GM19452 (cell line): ENCODE results near the gene UBE2Z.
"Not testable (repeated sequence)": the region's sequence is repeated elsewhere in the genome, so short reads cannot be mapped to it uniquely, and the experiment has no call there.

ENCODE experiments used
- ATAC-seq: cut with Tn5 transposase; IDR thresholded peaks from one replicate; pipeline ENCODE4 v1.9.1; 2021; ENCODE audit not compliant: unreplicated experiment

UBE2Z gene

DNA sequence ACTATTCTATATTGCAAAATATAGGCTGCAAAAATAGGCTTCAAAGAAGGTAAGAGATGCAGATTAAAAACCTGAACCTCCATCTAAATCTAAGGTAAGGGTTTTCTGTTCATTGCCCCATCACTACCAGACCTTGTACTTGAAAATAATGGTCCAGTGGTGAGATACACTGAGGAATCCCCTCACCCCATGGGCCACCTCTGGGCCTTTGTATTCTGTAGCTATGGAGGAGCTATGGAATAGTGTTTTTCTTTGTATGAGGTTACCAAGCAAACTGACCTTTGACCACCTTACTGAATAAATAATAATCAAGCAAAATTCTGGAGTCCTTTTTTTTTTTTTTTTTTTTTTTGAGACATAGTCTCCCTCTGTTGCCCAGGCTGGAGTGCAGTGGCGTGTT lies 4.8 kb upstream of the UBE2Z start:
- no peak for ATAC-seq

DNA sequence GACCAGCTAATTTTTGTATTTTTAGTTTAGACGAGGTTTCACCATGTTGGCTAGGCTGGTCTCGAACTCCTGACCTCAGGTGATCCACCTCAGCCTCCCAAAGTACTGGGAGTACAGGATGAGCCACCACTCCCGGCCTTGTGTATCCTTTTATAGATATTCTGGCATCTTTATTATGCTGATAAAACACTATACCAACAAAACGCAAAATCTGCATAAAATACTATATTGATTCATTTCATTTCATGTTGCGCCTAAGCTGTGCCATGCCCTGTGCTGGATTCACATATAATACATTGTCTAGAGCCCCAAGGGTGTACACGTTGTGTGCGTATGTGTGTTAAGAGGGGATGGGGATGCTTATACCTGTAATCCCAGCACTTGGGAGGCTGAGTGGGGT lies 3.8 kb upstream of the UBE2Z start:
- ATAC-seq = no peak

DNA sequence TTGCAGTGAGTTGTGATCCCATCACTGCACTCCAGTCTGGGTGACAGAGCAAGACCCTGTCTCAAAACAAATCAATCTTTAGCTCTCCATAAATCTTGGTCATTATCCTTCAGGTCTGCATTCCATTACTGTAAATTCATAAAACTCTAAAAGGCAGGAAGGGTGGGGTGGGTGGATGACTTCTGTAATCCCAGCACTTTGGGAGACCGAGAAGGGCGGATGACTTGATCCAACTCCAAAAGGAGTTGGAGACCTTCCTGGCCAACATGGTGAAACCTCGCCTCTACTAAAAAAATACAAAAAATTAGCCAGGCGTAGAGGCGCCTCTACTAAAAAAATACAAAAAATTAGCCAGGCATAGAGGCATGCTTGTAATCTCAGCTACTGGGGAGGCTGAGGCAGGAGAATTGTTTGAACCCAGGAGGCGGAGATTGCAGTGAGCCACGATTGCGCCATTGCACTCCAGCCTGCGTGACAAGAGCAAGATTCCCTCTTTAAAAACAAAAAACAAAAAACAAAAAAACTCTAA lies 2.2 kb upstream of the UBE2Z start:
- ATAC-seq = no peak

DNA sequence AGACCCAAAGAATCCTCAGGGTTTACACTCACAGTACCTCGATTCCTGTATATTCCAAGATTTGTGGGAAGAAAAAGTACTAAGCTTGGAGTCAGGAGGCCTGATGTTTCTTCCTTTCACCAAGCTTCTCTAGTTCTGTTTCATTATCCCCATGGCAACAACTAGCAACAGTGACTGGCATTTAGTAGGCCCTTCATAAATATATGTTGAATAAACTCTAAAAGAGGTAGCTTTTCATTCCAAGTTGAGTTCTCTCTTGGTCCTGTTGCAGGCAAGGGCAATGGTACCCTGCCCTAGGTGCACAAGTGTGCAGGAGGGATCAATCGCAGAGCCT lies 527 bp upstream of the UBE2Z start:
- no peak for ATAC-seq

DNA sequence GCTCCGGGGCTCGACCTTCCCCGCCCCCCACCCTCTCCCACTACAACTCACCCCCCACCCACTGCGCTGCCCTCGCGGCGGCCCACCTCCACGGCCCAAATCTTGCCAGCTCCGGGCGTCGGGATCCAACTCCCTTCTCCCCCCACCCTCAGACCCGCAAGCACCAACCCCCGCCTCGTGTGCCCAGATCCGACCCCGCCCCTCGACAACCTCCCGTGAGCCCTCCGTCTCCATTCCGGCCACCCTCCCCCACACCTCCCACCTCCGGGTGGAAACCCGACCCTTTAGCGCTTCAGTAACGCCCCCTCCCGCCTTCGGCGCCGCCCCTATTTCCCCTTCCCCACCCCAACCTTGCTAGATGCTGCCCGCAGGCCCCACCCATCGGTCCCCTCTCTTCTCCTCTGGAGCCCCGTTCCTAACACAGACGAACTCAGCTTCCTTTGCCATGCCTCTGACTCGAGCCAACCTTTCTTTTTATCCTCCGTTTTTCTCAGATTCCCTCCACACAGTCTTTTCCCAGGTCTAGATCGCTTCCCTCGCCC lies 717 bp downstream of the UBE2Z start:
- peak; percentile 33 for ATAC-seq

DNA sequence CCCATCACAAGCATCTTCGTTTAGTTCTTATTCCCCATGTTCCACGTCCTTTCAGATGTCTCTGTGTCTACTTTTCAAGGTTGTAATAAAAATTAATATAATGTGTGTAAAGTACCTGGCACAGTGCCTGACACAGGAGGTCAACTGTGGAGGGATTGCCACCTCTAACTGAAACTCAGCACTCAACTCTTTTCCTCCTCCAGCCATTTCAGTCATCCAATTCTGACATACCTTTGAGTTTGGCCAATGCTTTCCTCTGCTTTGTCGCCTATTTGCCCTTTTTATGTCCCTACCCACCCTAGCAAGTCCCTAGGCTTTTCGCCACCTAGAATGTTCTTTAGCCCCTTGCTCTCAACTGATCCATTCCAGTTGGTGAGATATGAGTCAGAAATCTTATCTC lies 1.6 kb downstream of the UBE2Z start:
- ATAC-seq = no peak

DNA sequence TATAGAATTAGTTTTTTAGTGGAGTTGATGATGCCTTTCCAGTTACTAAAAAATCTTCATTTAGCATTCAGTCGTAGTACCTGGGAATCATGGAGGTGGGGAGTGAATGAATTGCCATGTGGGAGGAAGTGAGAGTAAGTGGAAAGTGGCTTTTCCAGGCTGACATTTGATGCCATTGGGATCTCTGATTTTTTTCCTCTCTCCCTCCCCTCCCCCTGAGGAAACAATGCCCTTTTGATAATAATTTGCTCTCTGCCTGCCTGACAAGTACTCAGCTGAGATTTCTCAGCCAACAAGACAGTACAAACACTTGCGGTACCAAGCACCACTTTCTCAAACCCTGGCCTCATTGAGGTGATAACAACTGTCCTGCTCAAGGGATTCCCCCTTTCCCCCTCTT lies 2.2 kb downstream of the UBE2Z start:
- no peak for ATAC-seq

DNA sequence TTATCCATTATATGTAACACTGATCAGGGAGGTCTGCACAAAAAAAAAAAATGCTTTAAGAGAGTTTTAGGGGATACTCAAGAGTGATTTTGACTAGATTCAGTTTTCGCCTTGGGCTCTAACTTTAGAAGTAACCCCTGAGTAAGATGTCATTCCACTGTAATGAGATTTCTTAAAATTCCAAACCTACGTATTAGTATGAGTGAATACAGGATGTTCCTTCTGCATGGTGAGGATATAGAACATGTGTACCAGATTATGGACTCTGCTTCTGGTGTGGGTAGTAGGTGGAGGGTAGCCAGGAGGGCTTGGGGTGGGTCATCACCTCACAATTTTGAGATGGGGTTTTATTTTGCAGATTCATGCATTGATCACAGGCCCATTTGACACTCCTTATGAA lies 4.3 kb downstream of the UBE2Z start:
- no peak for ATAC-seq

DNA sequence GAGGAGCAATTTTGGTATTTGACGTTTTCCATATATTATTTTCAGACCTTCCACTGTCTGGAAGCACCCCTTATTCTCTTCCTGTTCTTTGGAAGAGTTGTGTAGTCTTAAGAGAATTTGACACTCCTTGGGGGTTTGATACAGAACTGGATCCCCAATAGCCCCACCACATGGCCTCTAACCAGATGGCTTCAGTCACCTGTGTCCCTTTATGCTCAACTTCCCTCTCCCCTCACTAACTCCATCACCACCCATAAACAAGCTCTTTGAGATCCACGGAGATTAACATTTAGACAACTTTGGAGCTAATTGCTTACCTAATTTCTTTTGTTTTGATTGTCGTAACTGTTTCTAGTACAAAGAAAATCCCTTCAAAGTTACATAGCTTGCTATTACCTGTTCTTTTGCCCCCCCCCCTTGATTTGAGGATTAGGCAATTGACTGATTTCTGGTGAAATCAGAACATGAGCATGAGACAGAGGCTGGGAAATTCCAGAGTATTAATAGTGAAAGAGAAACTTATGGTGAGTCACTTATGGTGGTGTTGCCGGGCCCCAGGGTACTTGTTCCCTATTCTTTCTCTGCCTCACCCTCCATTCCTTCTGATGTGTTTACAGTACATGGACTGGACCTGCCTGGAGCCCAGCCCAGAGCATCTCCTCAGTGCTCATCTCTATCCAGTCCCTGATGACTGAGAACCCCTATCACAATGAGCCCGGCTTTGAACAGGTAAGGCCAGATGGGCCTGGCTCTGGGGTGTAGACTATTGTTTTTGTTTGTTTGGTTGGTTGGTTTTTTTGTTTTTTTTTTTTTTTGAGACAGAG lies 7.5 kb downstream of the UBE2Z start:
- ATAC-seq = peak; percentile 78

DNA sequence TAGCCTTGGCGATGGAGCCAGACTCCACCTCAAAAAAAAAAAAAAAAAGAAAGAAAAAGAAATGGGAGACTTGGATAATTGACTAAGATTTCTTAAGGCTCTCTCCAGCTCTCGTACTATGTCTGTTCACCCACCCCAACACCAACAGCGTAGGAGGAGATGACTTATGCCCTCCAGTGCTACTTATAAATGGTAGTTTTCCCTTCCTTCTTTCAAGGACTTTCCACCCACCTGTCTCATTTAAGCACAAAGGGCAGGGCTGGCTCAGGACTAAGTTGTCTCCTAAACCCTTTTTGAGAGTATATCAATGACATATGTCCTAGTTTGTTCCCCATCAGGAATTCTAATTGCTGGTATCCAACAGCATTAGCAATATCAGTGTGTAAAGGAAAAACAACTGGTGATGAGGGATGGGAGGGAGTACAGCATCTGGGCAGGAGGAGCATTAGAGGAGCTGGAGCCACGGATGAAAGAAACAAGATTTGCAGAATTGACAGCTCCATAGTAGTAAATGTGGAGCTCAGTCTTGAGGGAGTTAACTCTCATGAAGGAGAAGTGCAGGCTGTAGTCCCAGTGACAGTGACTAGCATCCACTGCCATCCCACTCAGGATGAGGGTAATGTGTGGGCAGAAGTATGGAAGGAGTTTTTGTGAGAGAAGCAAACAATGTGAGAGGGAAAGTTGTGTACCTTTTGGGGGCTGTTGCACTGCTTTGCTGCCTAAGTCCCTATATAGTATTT lies 17.2 kb downstream of the UBE2Z start:
- ATAC-seq = no peak

DNA sequence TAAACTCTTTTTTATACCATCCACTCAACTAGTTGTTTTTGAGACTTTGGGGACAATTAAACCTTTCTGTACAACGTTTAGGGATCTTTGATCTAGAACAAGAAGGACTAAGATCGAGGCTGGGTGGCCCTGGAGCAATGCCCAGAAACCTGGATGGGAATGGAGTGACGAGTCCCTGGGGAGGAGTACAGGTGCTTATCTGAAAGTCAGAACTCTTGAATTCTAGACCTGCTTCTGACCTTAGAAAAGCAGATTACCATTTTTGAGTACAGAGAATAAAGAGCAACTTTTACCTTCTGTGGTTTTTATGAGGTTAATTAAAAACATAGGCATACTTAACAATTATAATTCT lies 17.8 kb downstream of the UBE2Z start:
- ATAC-seq = no peak

DNA sequence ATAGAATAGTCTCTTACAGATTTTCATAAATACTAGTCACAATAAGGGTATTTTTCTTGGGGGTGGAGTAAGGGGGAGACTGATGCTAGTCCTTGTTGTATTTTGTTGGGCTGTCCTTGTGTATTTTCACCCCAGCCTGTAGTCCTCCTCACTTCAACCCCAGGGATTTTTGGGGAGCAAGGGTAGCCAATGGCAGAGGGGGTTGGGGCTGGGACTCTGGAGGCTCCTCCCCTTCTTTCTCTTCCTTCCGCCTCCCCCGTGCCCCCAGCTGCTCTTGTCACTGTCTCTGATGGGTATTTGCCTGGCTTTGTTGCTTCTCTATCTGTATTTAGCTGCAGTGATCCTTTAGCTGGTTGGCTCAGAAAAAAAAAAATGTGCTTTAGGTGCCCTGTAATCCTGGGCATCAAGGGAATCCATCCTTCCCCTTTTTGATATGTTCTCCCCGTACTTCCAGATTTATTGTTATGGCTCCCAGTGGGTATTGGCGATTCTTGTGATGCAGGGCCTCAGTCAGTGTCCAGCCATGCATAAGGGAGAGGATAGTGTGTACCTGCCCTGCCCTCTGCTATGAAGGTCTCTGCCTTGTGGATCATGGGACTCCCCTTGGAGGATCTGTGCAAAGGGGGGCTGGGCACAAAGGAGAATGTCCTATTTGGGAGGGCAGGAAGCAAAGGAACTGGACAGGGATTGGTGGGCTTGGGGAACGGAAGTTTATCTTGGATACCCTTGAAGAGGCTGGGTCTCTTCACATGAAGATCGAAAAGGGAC lies 20.0 kb downstream of the UBE2Z start:
- no peak for ATAC-seq

DNA sequence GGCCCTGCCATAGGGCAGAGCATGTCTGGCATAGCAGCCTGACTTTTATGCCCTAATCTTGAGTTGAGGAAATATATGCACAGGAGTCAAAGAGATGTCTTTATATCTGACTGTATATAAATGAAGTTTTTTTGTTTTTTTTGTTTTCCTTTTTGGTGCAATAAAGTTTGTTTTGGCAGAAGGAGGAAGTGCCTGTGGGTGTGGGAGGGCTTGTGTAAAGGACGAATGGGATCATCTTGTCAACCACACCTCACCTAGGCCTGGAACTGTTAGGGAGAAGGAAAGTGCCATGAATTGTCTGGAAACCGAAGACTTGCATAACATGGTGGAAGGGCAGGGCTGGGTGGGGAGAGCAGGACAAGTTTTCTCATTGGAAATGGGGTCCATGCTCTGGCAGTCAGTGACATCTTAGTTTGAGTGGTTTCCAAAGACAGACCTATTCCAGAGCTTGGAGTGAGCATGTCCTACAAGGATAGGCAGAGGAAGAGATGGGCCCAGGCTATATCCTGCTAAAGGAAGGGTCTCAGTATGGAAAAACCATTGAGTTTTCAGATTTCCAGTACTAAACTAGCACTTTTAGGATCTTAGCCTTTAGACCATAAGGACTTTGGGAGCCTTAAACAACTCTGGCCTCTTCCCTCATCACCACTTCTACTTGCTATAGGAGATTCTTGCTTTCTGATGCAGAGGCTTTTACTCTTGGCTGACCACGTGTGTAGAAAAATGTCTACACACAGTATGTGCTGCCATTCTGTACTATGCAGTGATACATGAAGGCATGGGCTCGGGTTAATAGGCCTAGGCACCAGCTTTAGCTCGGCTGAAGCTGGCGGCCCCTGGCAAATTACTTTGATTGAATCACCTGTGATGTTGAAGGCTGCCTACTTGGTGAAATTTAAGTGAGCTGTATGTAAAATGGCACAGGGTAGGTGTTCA lies 20.9 kb downstream of the UBE2Z start:
- no peak for ATAC-seq

DNA sequence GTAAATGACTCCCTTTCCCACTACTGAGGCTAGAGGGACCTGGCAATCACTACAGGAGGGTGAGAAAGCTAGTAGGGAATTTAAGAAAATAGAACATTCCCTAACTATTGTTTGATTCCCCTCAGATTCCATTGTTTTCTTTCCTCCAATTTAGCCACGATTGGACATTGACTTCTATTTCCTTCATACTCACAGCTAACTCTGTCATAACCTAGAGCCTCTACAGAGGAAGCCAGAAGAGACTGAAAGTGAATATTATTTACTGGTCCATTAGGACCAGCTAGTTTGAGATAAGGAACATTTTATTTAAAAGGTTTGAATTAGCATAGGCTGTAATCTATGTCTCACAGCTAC lies 21.6 kb downstream of the UBE2Z start:
- ATAC-seq = no peak

DNA sequence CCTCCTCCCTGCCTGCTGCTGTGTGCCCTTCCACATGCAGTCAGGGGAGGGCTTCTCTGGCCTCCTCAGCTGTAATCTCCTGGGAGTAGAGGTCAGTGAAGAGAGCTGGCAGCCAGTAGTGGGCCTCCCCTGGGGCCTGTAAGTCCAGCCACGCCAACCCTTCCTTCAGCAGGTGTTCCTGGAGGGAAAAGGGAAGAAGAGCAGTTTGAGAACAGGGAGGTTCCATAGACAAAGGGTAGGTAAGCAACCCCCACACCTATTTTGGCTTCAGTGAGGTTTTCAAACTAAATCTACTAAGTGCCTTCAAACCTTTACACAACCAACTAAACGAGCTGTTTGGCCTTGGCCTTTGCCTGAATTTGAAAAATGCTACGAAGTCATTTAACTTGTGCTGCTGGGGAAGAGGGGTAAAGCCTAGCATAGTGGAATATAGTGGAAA lies 22.2 kb downstream of the UBE2Z start:
- no peak for ATAC-seq

DNA sequence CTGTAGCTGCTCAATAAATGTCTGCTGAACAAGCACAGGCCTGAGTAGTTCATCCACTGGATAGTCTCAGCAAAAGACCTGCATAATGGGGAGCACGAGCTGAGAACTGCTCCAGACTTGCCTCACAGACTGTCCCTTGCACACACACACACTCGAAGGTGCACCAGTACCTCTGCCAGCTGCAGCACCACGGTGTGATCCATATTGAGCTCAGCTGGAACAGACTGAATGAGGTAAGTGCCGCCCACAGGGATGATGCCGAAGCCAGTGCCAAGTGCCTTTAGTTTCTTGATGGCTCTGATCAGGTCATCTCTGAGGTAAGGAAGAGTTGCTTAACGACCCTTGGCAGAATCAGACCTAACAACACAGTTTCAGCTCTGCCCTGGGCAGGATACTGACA lies 24.8 kb downstream of the UBE2Z start:
- ATAC-seq = no peak

DNA sequence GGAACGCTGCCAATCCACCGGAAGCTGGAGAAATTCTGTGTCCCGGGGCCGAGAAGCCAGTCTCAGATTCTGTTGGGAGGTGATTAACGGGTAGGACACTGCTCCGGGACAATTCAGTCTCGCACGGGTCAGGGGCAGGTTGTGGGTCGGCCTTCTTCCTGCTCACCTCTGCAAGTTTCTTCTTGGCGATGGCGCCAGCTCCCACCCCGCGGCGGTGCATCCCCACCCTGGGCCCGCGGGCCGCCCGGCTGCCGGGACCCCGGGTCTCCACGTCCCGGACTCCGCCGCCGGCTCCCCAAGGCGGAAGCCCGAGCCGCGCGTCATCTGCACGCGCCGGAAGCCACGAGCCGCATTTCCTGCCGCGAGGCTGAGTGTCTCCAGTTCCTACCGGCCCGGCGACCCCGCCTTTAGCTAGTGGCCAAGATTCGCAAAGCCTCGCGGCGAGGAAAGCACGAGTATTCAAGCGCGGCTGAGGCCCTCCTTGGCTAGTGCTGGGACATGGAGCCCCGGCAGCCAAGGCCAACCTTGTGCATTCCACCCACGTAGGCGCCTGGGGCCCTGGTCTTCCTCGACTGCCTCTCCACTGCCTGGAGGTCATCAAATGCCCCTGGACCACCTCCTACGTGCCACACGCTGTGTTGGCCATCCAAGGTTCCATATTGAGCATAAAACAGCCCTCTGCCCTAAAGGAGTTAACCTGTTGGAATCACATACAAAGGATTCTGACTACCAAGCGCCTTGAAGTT lies 36.5 kb downstream of the UBE2Z start, which contains the start of gene SNF8:
Gene SNF8 (minus strand): TSS at position 328 of the 746 bp plus-strand sequence. CDS start 108 bp downstream, at position 220.
- peak; percentile 90 for ATAC-seq

DNA sequence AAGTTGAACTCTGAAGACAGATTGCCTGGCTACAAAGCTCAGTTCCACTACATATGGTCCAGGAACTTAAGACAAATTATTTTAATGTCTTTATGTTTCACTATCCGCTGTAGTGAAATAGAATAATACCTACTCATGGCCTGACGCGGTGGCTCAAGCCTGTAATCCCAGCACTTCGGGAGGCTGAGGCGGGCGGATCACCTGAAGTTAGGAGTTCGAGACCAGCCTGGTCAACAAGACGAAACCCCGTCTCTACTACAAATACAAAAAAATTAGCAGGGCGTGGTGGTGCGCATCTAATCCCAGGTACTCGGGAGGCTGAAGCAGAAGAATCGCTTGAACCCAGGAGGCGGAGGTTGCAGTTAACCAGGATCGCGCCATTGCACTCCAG lies 37.0 kb downstream of the UBE2Z start:
- ATAC-seq = not testable (repeated sequence)

DNA sequence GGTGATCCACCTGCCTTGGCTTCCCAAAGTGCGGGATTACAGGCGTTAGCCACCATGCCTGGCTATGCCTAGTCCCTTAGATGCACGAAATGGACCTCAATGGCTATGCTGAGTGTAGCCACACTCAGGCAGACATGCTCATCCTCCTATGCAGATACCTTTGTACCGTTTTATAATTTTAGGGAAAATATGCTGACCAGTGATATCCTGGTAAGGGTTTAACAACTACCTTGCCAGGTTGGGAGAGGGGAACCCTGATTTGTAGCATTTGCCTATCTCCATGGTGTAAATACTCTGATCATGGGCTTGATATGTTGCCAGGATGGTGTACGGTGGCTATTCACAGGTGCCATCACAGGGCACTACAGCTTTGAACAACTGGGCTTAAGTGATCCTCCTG lies 43.4 kb downstream of the UBE2Z start:
- no peak for ATAC-seq

DNA sequence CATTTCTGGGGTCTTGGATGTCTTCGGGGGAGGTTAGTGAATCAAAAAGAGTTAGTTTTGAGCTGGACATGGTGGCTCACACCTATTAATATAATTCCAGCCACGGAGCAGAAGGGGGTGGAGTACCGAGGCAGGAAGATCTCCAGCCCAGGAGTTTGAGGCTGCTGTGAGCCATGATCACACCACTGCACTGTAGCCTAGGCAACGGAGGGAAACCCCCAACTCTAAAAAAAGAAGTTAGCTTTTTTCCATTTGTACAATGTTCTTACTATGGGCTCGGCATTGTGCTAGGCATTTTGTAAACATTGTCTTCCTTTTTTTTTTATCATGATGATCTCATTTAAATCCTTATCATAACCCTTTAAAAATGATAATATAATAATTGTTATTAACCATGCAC lies 44.7 kb downstream of the UBE2Z start:
- ATAC-seq = no peak
